K562 (cell line): ENCODE results near the gene RUNX1. TPM values are rescaled to one million over a fixed set of nuclear protein-coding genes. Genes with fewer than 3 reads are reported as not detected.

Experiments
- DNMT1 ChIP-seq: fragments of 450-650 bp; IDR thresholded peaks from 2 replicates; pipeline ENCODE4 v1.6.1; 2016; ENCODE audit warnings: antibody characterized with exemption, mild to moderate bottlenecking
- ILF3 ChIP-seq: fragments of 450-650 bp; IDR thresholded peaks from 2 replicates; pipeline ENCODE4 v1.6.1; 2018; ENCODE audit warnings: antibody characterized with exemption, mild to moderate bottlenecking, moderate library complexity, borderline replicate concordance
- NR2F6 ChIP-seq: fragments of 450-650 bp; formaldehyde crosslinking; IDR thresholded peaks from 2 replicates; pipeline ENCODE4 v1.4.0; 2020; ENCODE audit warnings: mild to moderate bottlenecking
- PHB2 ChIP-seq: fragments of 450-650 bp; IDR thresholded peaks from 2 replicates; pipeline ENCODE4 v1.6.1; 2017; ENCODE audit warnings: low read depth
- PRMT5 ChIP-seq: sonication (generic); formaldehyde crosslinking; IDR thresholded peaks from 2 replicates; pipeline ENCODE4 v1.5.0; 2020; ENCODE audit warnings: missing genetic modification reagents
- RAD51 ChIP-seq: fragments of 450-650 bp; IDR thresholded peaks from 2 replicates; pipeline ENCODE4 v1.7.1; 2016; ENCODE audit warnings: low read depth, mild to moderate bottlenecking, borderline replicate concordance
- ZBTB7A ChIP-seq: IDR thresholded peaks from 2 replicates; pipeline ENCODE4 v1.6.1; 2011; ENCODE audit warnings: low read depth, mild to moderate bottlenecking, low read length, moderate library complexity, borderline replicate concordance; ENCODE audit not compliant: control insufficient read depth
- ZNF121 ChIP-seq: sonication (generic); formaldehyde crosslinking; conservative IDR thresholded peaks from 2 replicates; pipeline ENCODE4 v1.8.0; 2022; ENCODE audit warnings: missing genetic modification reagents
- ZNF217 ChIP-seq: sonication (generic); formaldehyde crosslinking; IDR thresholded peaks from 2 replicates; pipeline ENCODE4 v1.8.0; 2022; ENCODE audit warnings: mild to moderate bottlenecking, missing genetic modification reagents
- ZNF766 ChIP-seq: fragments of 200-800 bp; sonication (Bioruptor generic); conservative IDR thresholded peaks from 2 replicates; pipeline ENCODE4 v1.6.1; 2016; ENCODE audit warnings: missing genetic modification characterization, missing compliant biosample characterization
- polyA plus RNA-seq, 8 experiments: library from polyadenylated mRNA; depleted of rRNA in 4 of 8; stranded (reverse) in 5 of 8; unstranded in 3 of 8; fragments of >200 nt; fragmentation: Nextera tagmentation in 2 of 8; fragmentation: Illumina TruSeq in 1 of 8; extraction: Ambion mirVana in 2 of 8; extraction: Trizol in 1 of 8; gene quantifications; 2 replicates each; pipeline versions ENCODE4 v1.2.1 to v1.2.3, GENCODE V29; 2011 to 2014; ENCODE audit warnings: inconsistent platforms in 1 of 8, missing spikeins in 1 of 8
- total RNA-seq, 7 experiments: library from RNA; depleted of rRNA in 6 of 7; stranded (reverse); fragments of >200 nt in 6 of 7; fragmentation: Illumina TruSeq in 2 of 7; extraction: Trizol in 2 of 7; gene quantifications; 2 replicates each; pipeline versions ENCODE4 v1.2.1 to v1.2.3, GENCODE V29; 2011 to 2021; ENCODE audit warnings: low replicate concordance in 1 of 7
- TF ChIP-seq, protein P1 (sequence below): fragments of 250-450 bp; sonication (Bioruptor Pico); IDR thresholded peaks from 2 replicates; pipeline ENCODE4 v1.9.0; 2021; ENCODE audit warnings: mild to moderate bottlenecking, inconsistent platforms
- TF ChIP-seq, protein P2 (sequence below): fragments of 450-650 bp; IDR thresholded peaks from 2 replicates; pipeline ENCODE4 v1.6.1; 2017; ENCODE audit warnings: mild to moderate bottlenecking, moderate library complexity
- TF ChIP-seq, protein P3 (sequence below): sonication (generic); formaldehyde crosslinking; IDR thresholded peaks from 2 replicates; pipeline ENCODE4 v1.8.1; 2023; ENCODE audit warnings: missing genetic modification reagents, mild to moderate bottlenecking, borderline replicate concordance
- TF ChIP-seq, protein P4 (sequence below): sonication (generic); formaldehyde crosslinking; IDR thresholded peaks from 2 replicates; pipeline ENCODE4 v1.8.1; 2023; ENCODE audit warnings: mild to moderate bottlenecking, missing genetic modification reagents
- TF ChIP-seq, protein P5 (sequence below): fragments of 250-450 bp; sonication (Bioruptor Pico); IDR thresholded peaks from 2 replicates; pipeline ENCODE4 v1.8.0; 2021; ENCODE audit warnings: moderate library complexity, mild to moderate bottlenecking, inconsistent platforms

The RUNX1 gene
- total and polyA plus RNA-seq, 9 of the 15 experiments (the other 6 are each of a cell fraction or from before 2014, with no cell fraction given), result 2.2 to 68.6 (median 17.8) TPM

DNA sequence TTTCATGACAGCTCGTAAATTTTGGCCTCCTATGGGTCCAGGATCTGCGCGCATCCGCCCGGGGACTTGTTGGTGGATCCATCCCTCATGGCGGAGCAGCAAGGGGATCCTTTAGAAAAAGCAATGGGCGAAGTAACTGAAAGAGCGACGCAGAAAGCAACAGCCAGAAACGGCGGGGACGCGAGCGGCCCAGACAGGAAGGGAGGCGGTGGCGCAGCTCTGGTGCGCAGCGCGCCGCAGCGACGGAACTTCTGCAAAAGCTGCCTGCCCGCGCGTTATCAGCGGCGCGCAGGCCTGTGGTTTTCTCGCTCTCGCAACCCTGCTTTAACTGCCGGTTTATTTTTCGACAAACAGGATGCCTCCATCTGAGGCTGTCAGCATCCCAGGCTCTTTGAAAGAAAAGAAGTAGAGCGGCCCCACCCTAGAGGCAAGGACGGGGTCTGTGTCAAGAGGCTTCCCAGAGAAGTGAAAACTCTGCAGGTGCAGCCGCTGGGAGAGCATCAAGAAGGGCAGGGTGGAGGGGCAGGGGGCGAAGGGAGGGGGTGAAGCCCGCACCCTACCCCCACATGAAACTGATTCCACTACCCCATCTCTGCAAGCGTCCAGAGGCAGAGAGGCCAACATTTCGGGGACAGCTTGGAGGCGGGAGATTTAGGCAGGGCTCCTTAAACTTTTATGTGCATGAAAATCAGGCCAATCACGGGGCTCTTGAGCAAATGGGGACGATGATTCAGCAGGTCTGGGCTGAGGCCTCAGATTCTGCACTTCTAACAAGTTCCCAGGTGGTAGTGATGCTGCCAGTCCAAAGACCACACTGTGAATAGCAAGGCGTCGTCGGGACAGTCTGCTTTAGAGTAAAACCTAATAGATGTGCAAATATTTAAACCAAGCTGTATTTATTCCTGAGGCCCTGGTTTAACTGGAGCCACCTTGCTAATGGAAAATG is 22.2 kb downstream of the RUNX1 start (continued):
- TF ChIP-seq, protein P1, sequence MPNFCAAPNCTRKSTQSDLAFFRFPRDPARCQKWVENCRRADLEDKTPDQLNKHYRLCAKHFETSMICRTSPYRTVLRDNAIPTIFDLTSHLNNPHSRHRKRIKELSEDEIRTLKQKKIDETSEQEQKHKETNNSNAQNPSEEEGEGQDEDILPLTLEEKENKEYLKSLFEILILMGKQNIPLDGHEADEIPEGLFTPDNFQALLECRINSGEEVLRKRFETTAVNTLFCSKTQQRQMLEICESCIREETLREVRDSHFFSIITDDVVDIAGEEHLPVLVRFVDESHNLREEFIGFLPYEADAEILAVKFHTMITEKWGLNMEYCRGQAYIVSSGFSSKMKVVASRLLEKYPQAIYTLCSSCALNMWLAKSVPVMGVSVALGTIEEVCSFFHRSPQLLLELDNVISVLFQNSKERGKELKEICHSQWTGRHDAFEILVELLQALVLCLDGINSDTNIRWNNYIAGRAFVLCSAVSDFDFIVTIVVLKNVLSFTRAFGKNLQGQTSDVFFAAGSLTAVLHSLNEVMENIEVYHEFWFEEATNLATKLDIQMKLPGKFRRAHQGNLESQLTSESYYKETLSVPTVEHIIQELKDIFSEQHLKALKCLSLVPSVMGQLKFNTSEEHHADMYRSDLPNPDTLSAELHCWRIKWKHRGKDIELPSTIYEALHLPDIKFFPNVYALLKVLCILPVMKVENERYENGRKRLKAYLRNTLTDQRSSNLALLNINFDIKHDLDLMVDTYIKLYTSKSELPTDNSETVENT (CRISPR knock-in tag), result 0 out of 2 replicates have a peak, but pooled peaks have one; percentile 59
- TF ChIP-seq, protein P2, sequence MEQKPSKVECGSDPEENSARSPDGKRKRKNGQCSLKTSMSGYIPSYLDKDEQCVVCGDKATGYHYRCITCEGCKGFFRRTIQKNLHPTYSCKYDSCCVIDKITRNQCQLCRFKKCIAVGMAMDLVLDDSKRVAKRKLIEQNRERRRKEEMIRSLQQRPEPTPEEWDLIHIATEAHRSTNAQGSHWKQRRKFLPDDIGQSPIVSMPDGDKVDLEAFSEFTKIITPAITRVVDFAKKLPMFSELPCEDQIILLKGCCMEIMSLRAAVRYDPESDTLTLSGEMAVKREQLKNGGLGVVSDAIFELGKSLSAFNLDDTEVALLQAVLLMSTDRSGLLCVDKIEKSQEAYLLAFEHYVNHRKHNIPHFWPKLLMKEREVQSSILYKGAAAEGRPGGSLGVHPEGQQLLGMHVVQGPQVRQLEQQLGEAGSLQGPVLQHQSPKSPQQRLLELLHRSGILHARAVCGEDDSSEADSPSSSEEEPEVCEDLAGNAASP, result no peak
- TF ChIP-seq PHB2, result peak; percentile 60; the same call in 1 of the 2 replicates
- TF ChIP-seq ZNF121 (CRISPR knock-in tag), result no peak
- no peak for TF ChIP-seq DNMT1
- TF ChIP-seq NR2F6 (CRISPR knock-in tag), result no peak
- TF ChIP-seq ILF3, result no peak
- TF ChIP-seq ZBTB7A, result peak; percentile 62
- TF ChIP-seq, protein P3, sequence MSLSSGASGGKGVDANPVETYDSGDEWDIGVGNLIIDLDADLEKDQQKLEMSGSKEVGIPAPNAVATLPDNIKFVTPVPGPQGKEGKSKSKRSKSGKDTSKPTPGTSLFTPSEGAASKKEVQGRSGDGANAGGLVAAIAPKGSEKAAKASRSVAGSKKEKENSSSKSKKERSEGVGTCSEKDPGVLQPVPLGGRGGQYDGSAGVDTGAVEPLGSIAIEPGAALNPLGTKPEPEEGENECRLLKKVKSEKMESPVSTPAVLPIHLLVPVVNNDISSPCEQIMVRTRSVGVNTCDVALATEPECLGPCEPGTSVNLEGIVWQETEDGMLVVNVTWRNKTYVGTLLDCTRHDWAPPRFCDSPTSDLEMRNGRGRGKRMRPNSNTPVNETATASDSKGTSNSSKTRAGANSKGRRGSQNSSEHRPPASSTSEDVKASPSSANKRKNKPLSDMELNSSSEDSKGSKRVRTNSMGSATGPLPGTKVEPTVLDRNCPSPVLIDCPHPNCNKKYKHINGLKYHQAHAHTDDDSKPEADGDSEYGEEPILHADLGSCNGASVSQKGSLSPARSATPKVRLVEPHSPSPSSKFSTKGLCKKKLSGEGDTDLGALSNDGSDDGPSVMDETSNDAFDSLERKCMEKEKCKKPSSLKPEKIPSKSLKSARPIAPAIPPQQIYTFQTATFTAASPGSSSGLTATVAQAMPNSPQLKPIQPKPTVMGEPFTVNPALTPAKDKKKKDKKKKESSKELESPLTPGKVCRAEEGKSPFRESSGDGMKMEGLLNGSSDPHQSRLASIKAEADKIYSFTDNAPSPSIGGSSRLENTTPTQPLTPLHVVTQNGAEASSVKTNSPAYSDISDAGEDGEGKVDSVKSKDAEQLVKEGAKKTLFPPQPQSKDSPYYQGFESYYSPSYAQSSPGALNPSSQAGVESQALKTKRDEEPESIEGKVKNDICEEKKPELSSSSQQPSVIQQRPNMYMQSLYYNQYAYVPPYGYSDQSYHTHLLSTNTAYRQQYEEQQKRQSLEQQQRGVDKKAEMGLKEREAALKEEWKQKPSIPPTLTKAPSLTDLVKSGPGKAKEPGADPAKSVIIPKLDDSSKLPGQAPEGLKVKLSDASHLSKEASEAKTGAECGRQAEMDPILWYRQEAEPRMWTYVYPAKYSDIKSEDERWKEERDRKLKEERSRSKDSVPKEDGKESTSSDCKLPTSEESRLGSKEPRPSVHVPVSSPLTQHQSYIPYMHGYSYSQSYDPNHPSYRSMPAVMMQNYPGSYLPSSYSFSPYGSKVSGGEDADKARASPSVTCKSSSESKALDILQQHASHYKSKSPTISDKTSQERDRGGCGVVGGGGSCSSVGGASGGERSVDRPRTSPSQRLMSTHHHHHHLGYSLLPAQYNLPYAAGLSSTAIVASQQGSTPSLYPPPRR (CRISPR knock-in tag), result no peak
- TF ChIP-seq PRMT5 (CRISPR knock-in tag), result no peak
- TF ChIP-seq RAD51, result no peak
- TF ChIP-seq ZNF766 (CRISPR knock-in tag), result peak; percentile 99
- TF ChIP-seq, protein P4, sequence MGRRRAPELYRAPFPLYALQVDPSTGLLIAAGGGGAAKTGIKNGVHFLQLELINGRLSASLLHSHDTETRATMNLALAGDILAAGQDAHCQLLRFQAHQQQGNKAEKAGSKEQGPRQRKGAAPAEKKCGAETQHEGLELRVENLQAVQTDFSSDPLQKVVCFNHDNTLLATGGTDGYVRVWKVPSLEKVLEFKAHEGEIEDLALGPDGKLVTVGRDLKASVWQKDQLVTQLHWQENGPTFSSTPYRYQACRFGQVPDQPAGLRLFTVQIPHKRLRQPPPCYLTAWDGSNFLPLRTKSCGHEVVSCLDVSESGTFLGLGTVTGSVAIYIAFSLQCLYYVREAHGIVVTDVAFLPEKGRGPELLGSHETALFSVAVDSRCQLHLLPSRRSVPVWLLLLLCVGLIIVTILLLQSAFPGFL (CRISPR knock-in tag), result no peak
- TF ChIP-seq, protein P5, sequence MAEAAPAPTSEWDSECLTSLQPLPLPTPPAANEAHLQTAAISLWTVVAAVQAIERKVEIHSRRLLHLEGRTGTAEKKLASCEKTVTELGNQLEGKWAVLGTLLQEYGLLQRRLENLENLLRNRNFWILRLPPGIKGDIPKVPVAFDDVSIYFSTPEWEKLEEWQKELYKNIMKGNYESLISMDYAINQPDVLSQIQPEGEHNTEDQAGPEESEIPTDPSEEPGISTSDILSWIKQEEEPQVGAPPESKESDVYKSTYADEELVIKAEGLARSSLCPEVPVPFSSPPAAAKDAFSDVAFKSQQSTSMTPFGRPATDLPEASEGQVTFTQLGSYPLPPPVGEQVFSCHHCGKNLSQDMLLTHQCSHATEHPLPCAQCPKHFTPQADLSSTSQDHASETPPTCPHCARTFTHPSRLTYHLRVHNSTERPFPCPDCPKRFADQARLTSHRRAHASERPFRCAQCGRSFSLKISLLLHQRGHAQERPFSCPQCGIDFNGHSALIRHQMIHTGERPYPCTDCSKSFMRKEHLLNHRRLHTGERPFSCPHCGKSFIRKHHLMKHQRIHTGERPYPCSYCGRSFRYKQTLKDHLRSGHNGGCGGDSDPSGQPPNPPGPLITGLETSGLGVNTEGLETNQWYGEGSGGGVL (CRISPR knock-in tag), result no peak
- no peak for TF ChIP-seq ZNF217 (CRISPR knock-in tag)
